GM18870 (cell line): ENCODE measurements around the gene MAP1LC3B.
"Not testable (repeated sequence)": the region's sequence is repeated elsewhere in the genome, so short reads cannot be mapped to it uniquely, and the experiment has no call there.

Source experiments
- ATAC-seq: cut with Tn5 transposase; IDR thresholded peaks from one replicate; pipeline ENCODE4 v1.9.1; 2021; ENCODE audit warnings: moderate library complexity; ENCODE audit not compliant: unreplicated experiment

The MAP1LC3B gene

GRCh38 chr16:87380403-87380802, 11.7 kb upstream of the MAP1LC3B start:
- ATAC-seq: no peak

GRCh38 chr16:87380881-87381280, 11.3 kb upstream of the MAP1LC3B start:
- no peak for ATAC-seq

GRCh38 chr16:87382023-87382785, 9.9 kb upstream of the MAP1LC3B start:
- ATAC-seq: no peak

GRCh38 chr16:87383505-87384161, 8.5 kb upstream of the MAP1LC3B start, which contains the start of gene FBXO31:
Gene FBXO31 (minus strand): TSS chr16:87383776. CDS start chr16:87383744, 32 bp downstream.
- peak; percentile 47 for ATAC-seq

GRCh38 chr16:87384162-87384874, 7.8 kb upstream of the MAP1LC3B start:
- ATAC-seq: no peak

GRCh38 chr16:87384875-87385167, 7.3 kb upstream of the MAP1LC3B start:
- not testable (repeated sequence) for ATAC-seq

- peak; percentile 66 for ATAC-seq
Measured at GRCh38 chr16:87387942-87388817, 4.0 kb upstream of the MAP1LC3B start.

GRCh38 chr16:87388818-87389134, 3.4 kb upstream of the MAP1LC3B start:
- ATAC-seq: no peak

- ATAC-seq: no peak
Measured at GRCh38 chr16:87389245-87389644, 2.9 kb upstream of the MAP1LC3B start.

- not testable (repeated sequence) for ATAC-seq
Measured at GRCh38 chr16:87389914-87390313, 2.2 kb upstream of the MAP1LC3B start.

- no peak for ATAC-seq
Measured at GRCh38 chr16:87390641-87391323, 1.4 kb upstream of the MAP1LC3B start.

GRCh38 chr16:87391324-87391949, 699 bp upstream of the MAP1LC3B start:
- no peak for ATAC-seq

GRCh38 chr16:87392821-87393679, 914 bp downstream of the MAP1LC3B start:
- no peak for ATAC-seq

GRCh38 chr16:87393680-87394055, 1.5 kb downstream of the MAP1LC3B start:
- no peak for ATAC-seq

GRCh38 chr16:87395181-87395842, 3.2 kb downstream of the MAP1LC3B start:
- ATAC-seq: no peak

GRCh38 chr16:87404764-87405625, 12.9 kb downstream of the MAP1LC3B start:
- no peak for ATAC-seq

- ATAC-seq: no peak
Measured at GRCh38 chr16:87406495-87407088, 14.5 kb downstream of the MAP1LC3B start.
